ENCODE results near the gene ENTPD8. TPM values are rescaled to one million over a fixed set of nuclear protein-coding genes. Genes with fewer than 3 reads are reported as not detected.

The ENTPD8 gene
- total RNA-seq, 1 experiment from 2014 or later, result 5.4 TPM

GRCh38 chr9:137423514-137424291 is 17.5 kb downstream of the ENTPD8 start:
- ChIA-PET CTCF (interaction anchor here (0.5 to 1.3 kb wide), 4 partner anchors 13 to 169 kb away, joined by 3 to 7 read pairs (median 5); no protein-coding TSS in a partner anchor), POLR2A (ENCODE audit: unreplicated experiment) (interaction anchor here (0.5 to 1.6 kb wide), 3 partner anchors 107 to 370 kb away, joined by 3 to 6 read pairs (median 3); partner anchors contain the start of genes ENTPD2 and NRARP)
- Histone ChIP-seq H3K4me2 (peak overlapping the region; percentile 93), H3K9me2 (ENCODE audit: insufficient read depth) (no peaks in the 10 kb centered on the region), H3K9me3 (ENCODE audit: insufficient read depth, low read depth) (no peaks in the 10 kb centered on the region), H2AFZ (peak overlapping the region; percentile 69), H3K4me1 (replicated peaks; ENCODE audit: insufficient read depth) (peaks cover 17% of the 10 kb centered on the region), H4K20me1 (ENCODE audit: insufficient read depth) (no peaks in the 10 kb centered on the region), H3K36me3 (ENCODE audit: low read depth) (no peaks in the 10 kb centered on the region), H3F3A (ENCODE audit: insufficient read depth, low read depth) (peaks cover 17% of the 10 kb centered on the region), H3K27ac (peak overlapping the region; percentile 83), H3K4me3 (peak overlapping the region; percentile 92), H3K27me3 (ENCODE audit: insufficient read depth, low read depth) (no peaks in the 10 kb centered on the region), H3K79me2 (ENCODE audit: low read depth) (peaks cover 29% of the 10 kb centered on the region)
- intact Hi-C loops (cut with micrococcal nuclease; ENCODE audit: unreplicated experiment), result loop anchor here (1.0 to 5.0 kb wide), 3 partner anchors 22 to 123 kb away; no protein-coding TSS in a partner anchor
- no TSS peak for BruUV-seq (replicated peaks)
- peak; percentile 77 to 92 for DNase-seq
- no peak for TF ChIP-seq EZH2 (IDR thresholded peaks at IDR 0.05; ENCODE audit: low read depth)
- TF ChIP-seq, protein P1, sequence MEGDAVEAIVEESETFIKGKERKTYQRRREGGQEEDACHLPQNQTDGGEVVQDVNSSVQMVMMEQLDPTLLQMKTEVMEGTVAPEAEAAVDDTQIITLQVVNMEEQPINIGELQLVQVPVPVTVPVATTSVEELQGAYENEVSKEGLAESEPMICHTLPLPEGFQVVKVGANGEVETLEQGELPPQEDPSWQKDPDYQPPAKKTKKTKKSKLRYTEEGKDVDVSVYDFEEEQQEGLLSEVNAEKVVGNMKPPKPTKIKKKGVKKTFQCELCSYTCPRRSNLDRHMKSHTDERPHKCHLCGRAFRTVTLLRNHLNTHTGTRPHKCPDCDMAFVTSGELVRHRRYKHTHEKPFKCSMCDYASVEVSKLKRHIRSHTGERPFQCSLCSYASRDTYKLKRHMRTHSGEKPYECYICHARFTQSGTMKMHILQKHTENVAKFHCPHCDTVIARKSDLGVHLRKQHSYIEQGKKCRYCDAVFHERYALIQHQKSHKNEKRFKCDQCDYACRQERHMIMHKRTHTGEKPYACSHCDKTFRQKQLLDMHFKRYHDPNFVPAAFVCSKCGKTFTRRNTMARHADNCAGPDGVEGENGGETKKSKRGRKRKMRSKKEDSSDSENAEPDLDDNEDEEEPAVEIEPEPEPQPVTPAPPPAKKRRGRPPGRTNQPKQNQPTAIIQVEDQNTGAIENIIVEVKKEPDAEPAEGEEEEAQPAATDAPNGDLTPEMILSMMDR (conservative IDR thresholded peaks at IDR 0.05), result no peak

DNA sequence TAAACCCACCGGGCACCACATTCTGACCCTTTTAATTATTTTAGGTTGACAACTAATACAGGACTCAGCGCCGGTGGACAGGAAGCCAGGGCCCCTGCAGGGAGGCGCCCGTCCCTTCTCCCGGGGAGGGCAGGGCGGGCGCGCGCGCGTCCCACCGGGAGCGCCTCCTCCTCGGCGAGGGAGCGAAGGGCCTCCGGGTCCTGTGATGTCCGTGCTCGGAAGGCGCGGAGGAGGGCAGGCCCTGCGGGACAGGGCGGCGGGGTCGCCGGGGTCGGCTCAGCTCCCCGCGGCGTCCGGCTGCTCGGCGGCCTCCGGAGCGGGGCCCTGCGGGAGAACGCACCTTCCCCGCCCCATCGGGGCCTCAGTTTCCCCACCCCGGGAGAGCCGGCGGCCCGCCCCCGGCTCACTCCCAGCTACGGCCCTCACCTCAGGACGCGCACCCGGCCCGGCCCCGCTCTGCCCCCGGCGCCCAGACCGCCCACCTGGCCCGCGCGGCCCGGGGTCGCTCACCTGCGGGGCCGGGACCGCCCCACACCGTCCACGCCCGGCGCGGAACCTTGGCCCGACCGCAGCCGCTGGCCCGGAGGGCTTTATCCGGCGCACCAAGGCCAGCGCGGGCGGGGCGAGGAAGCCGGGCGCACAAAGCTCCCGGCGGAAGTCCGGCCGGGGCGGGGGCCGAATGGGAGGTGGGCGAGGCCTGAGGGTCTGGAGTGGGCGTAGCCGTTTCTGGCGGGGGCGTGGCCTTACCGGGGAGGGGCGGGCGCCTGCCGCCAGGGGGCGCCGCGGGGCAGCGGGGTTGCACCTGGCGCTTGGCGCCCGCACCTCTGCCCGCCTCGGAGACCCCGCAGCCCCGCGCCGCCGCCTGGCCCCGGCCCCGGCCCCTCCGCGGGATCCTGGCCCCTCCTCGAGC is 18.3 kb downstream of the ENTPD8 start, which contains the start of the genes EXD3 and NOXA1:
EXD3 (minus strand) TSS at position 559 of the 910 bp plus-strand sequence. CDS start 27,805 bp downstream, outside the sequence.
NOXA1 (plus strand) TSS at position 790 of the 910 bp plus-strand sequence. CDS start 137 bp downstream, outside the sequence.
- BruUV-seq (replicated peaks), result no TSS peak
- no peaks in the 10 kb centered on the region for H3K9me2 ChIP-seq (ENCODE audit: insufficient read depth)
- TF ChIP-seq, protein P1 (conservative IDR thresholded peaks at IDR 0.05), result peak; percentile 63
- no peak for TF ChIP-seq EZH2 (IDR thresholded peaks at IDR 0.05; ENCODE audit: low read depth)

More for the DNA sequence above, 18.3 kb downstream of the ENTPD8 start, which contains the start of the genes EXD3 and NOXA1:
- H3K27ac ChIP-seq, result peak within 1 kb of the TSS; percentile 83
- H3K4me3 ChIP-seq, result peak within 1 kb of the TSS; percentile 92
- no peaks in the 10 kb centered on the region for H3K36me3 ChIP-seq (ENCODE audit: low read depth)
- POLR2A ChIA-PET (ENCODE audit: unreplicated experiment), result interaction anchor here (0.7 to 1.6 kb wide), 2 partner anchors 100 to 121 kb away, joined by 6 to 24 read pairs; partner anchors contain the start of gene NRARP
- CTCF ChIA-PET, result interaction anchor here (0.5 to 1.3 kb wide), 9 partner anchors 13 to 393 kb away, joined by 3 to 18 read pairs (median 7); no protein-coding TSS in a partner anchor
- H2AFZ ChIP-seq, result peak within 1 kb of the TSS; percentile 79
- intact Hi-C loops (cut with micrococcal nuclease; ENCODE audit: unreplicated experiment), result loop anchor here (1.0 to 5.0 kb wide), 3 partner anchors 22 to 122 kb away; no protein-coding TSS in a partner anchor
- DNase-seq, result peak; percentile 72 to 97
- H4K20me1 ChIP-seq (ENCODE audit: insufficient read depth), result no peaks in the 10 kb centered on the region
- peak within 1 kb of the TSS; percentile 93 for H3K4me2 ChIP-seq
- H3F3A ChIP-seq (ENCODE audit: insufficient read depth, low read depth), result peaks cover 17% of the 10 kb centered on the region
- H3K27me3 ChIP-seq (ENCODE audit: insufficient read depth, low read depth), result no peaks in the 10 kb centered on the region
- H3K79me2 ChIP-seq (ENCODE audit: low read depth), result peaks cover 29% of the 10 kb centered on the region
- peaks cover 17% of the 10 kb centered on the region for H3K4me1 ChIP-seq (replicated peaks; ENCODE audit: insufficient read depth)
- no peaks in the 10 kb centered on the region for H3K9me3 ChIP-seq (ENCODE audit: insufficient read depth, low read depth)

Data from PC-9 (cell line).